GM12878 (cell line): ENCODE data around the gene PSMD3. TPM values are rescaled to one million over a fixed set of nuclear protein-coding genes. Genes with fewer than 3 reads are reported as not detected.
A peak's percentile ranks its signal among the peaks of the same experiment; 100 is the strongest.
"Not testable (repeated sequence)": the region's sequence is repeated elsewhere in the genome, so short reads cannot be mapped to it uniquely, and the experiment has no call there.

Experiments used
- ATAC-seq: fragments of 200-7000 bp; cut with Tn5 transposase; 3 replicates; pipeline ENCODE4 v1.9.1; 2020; ENCODE audit warnings: mild to moderate bottlenecking, moderate library complexity
- BruUV-seq: library from RNA; stranded (reverse); fragments of 400-500 nt; replicated peaks from 2 replicates; lab custom pipeline; 2021; lab: Mats Ljungman, UMichigan
- CTCF ChIA-PET: fragments of 300-600 bp; sonication (Branson Sonifier 250); formaldehyde crosslinking; extraction: SDS; loops from one replicate; lab custom pipeline; 2021; ENCODE audit warnings: inconsistent platforms; lab: Yijun Ruan, JAX
- POLR2A ChIA-PET: fragments of 350-600 bp; formaldehyde crosslinking; extraction: SDS; loops from one replicate; lab custom pipeline; 2021; ENCODE audit warnings: inconsistent platforms; lab: Charles Lee
- RAD21 ChIA-PET: fragments of 300-600 bp; sonication (Branson Sonifier 250); formaldehyde crosslinking; loops from one replicate; lab custom pipeline; 2023; ENCODE audit warnings: antibody characterized with exemption; ENCODE audit not compliant: unreplicated experiment; lab: Charles Lee
- SMC1A ChIA-PET: fragments of 300-600 bp; sonication (Branson Sonifier 250); formaldehyde crosslinking; loops from one replicate; lab custom pipeline; 2023; ENCODE audit not compliant: unreplicated experiment, uncharacterized antibody; lab: Charles Lee
- DNase-seq: peaks from one replicate; pipeline ENCODE4 v3.0.0-alpha.2; 2011; ENCODE audit warnings: low read depth, low spot score
- FAIRE-seq: peaks from 3 replicates; lab custom pipeline; 2011; peaks lifted over from hg19 to GRCh38; lab: Jason Lieb, UNC
- H2AFZ ChIP-seq: 2 replicates; pipeline ENCODE4 v1.6.0; 2011; ENCODE audit warnings: low read depth, low read length, control low read depth; ENCODE audit not compliant: control insufficient read depth
- H3K27ac ChIP-seq: 2 replicates; pipeline ENCODE4 v1.5.1; 2011; ENCODE audit warnings: control low read depth; ENCODE audit not compliant: control insufficient read depth, insufficient read depth
- H3K27me3 ChIP-seq, 2 experiments: replicated peaks in 1 of 2; 2 replicates each; pipeline versions ENCODE4 v1.6.0 to v1.6.1; 2011; ENCODE audit warnings: low read length in 1 of 2; ENCODE audit not compliant: control insufficient read depth in 2 of 2, insufficient read depth in 2 of 2
- H3K36me3 ChIP-seq, 2 experiments: 2 replicates each; pipeline ENCODE4 v1.5.1; 2011; ENCODE audit warnings: low read length in 1 of 2; ENCODE audit not compliant: control insufficient read depth in 2 of 2, insufficient read depth in 2 of 2
- H3K4me1 ChIP-seq: 2 replicates; pipeline ENCODE4 v1.6.1; 2011; ENCODE audit warnings: mild to moderate bottlenecking, low read length, moderate library complexity, mixed read lengths; ENCODE audit not compliant: control insufficient read depth, insufficient read depth
- H3K4me2 ChIP-seq: 2 replicates; pipeline ENCODE4 v1.6.0; 2011; ENCODE audit warnings: control low read depth; ENCODE audit not compliant: control insufficient read depth, insufficient read depth
- H3K4me3 ChIP-seq: fragments of 200-600 bp; sonication (generic); 2 replicates; pipeline ENCODE4 v1.5.1; 2016
- H3K79me2 ChIP-seq: 2 replicates; pipeline ENCODE4 v1.6.0; 2011; ENCODE audit warnings: low read length; ENCODE audit not compliant: control insufficient read depth, insufficient read depth
- H3K9ac ChIP-seq: 2 replicates; pipeline ENCODE4 v1.8.0; 2011; ENCODE audit warnings: low read length, control low read depth, mixed read lengths; ENCODE audit not compliant: control insufficient read depth, insufficient read depth
- H3K9me3 ChIP-seq: replicated peaks from 3 replicates; pipeline ENCODE4 v1.5.1; 2011; ENCODE audit warnings: mild to moderate bottlenecking, low read length; ENCODE audit not compliant: control insufficient read depth, insufficient read depth
- H4K20me1 ChIP-seq: 2 replicates; pipeline ENCODE4 v1.6.0; 2011; ENCODE audit not compliant: control insufficient read depth, insufficient read depth
- ATF7 ChIP-seq: fragments of 450-650 bp; IDR thresholded peaks from 2 replicates; pipeline ENCODE4 v1.6.1; 2016; ENCODE audit warnings: low read depth, mild to moderate bottlenecking
- BRCA1 ChIP-seq: IDR thresholded peaks from 2 replicates; pipeline ENCODE4 v1.6.1; 2011; ENCODE audit warnings: low read depth, low read length, improper control_type of control experiment
- CBX3 ChIP-seq: fragments of 200-600 bp; sonication (generic); IDR thresholded peaks from 2 replicates; pipeline ENCODE4 v1.6.1; 2016; ENCODE audit warnings: low read depth, borderline replicate concordance
- EED ChIP-seq: sonication (generic); IDR thresholded peaks from 2 replicates; pipeline ENCODE4 v1.6.1; 2016; ENCODE audit warnings: antibody characterized with exemption, low read depth
- FOXK2 ChIP-seq: fragments of 450-650 bp; IDR thresholded peaks from 2 replicates; pipeline ENCODE4 v1.6.1; 2017; ENCODE audit warnings: mild to moderate bottlenecking, moderate library complexity
- KAT2A ChIP-seq: conservative IDR thresholded peaks from 2 replicates; pipeline ENCODE4 v1.6.1; 2011; ENCODE audit warnings: low read depth, low read length; ENCODE audit not compliant: control insufficient read depth
- NFYB ChIP-seq: IDR thresholded peaks from 2 replicates; pipeline ENCODE4 v1.6.1; 2011; ENCODE audit warnings: low read depth, mild to moderate bottlenecking, low read length, improper control_type of control experiment, moderate library complexity; ENCODE audit not compliant: insufficient read depth
- NR2C1 ChIP-seq: fragments of 450-650 bp; IDR thresholded peaks from 2 replicates; pipeline ENCODE4 v1.6.1; 2017; ENCODE audit warnings: antibody characterized with exemption, mild to moderate bottlenecking, moderate library complexity
- POU2F2 ChIP-seq: IDR thresholded peaks from 3 replicates; pipeline ENCODE4 v1.6.1; 2011; ENCODE audit warnings: low read depth, mild to moderate bottlenecking, low read length, borderline replicate concordance
- STAT3 ChIP-seq: IDR thresholded peaks from 2 replicates; pipeline ENCODE4 v1.6.1; 2011; ENCODE audit warnings: low read depth, low read length, improper control_type of control experiment
- SUPT20H ChIP-seq: IDR thresholded peaks from 2 replicates; pipeline ENCODE4 v1.6.1; 2011; ENCODE audit warnings: low read depth, mild to moderate bottlenecking, low read length, moderate library complexity, borderline replicate concordance; ENCODE audit not compliant: control insufficient read depth
- TARDBP ChIP-seq: IDR thresholded peaks from 2 replicates; pipeline ENCODE4 v1.6.1; 2016; ENCODE audit warnings: borderline replicate concordance
- ZNF274 ChIP-seq: IDR thresholded peaks from one replicate; pipeline ENCODE4 v1.8.0; 2011; ENCODE audit not compliant: insufficient read length, insufficient read depth
- WGBS: methylation state at CpG from one replicate; pipeline ENCODE4 v1.1.6; 2016; ENCODE audit warnings: low lambda C conversion rate; ENCODE audit not compliant: insufficient replicate concordance, insufficient coverage; ENCODE audit errors: missing lambda C conversion rate; 5-methylcytosine and 5-hydroxymethylcytosine counted together
- in situ Hi-C: fragments of 300-500 bp; cut with MboI; formaldehyde crosslinking; loops from 9 replicates; pipeline ENCODE4 v1.14.3; 2018; ENCODE audit warnings: mixed read lengths
- intact Hi-C: fragments of 100-400 bp; cut with micrococcal nuclease; formaldehyde crosslinking; loops from one replicate; pipeline ENCODE4 v1.14.2; 2022; ENCODE audit not compliant: unreplicated experiment
- polyA plus RNA-seq, 11 experiments: library from polyadenylated mRNA; depleted of rRNA in 4 of 11; unstranded in 6 of 11; stranded (reverse) in 5 of 11; fragments of >200 nt; fragmentation: Nextera tagmentation in 4 of 11; fragmentation: Illumina TruSeq in 1 of 11; extraction: Ambion mirVana in 4 of 11; extraction: Trizol in 1 of 11; gene quantifications; 1 replicate in 1 of 11; 2 replicates in 10 of 11; pipeline versions ENCODE4 v1.2.1 to v1.2.3, GENCODE V29; 2011 to 2016; ENCODE audit warnings: inconsistent platforms in 2 of 11, missing spikeins in 2 of 11, low read depth in 1 of 11
- total RNA-seq, 4 experiments: library from RNA; depleted of rRNA in 3 of 4; stranded (reverse); fragments of >200 nt in 3 of 4; fragmentation: Illumina TruSeq in 1 of 4; extraction: Trizol in 1 of 4; gene quantifications; 2 replicates each; pipeline versions ENCODE4 v1.2.1 to v1.2.3, GENCODE V29; 2013 to 2021
- TF ChIP-seq, protein P1 (sequence below): fragments of 450-650 bp; IDR thresholded peaks from 2 replicates; pipeline ENCODE4 v1.6.1; 2016; ENCODE audit warnings: mild to moderate bottlenecking

Gene PSMD3
- total and polyA plus RNA-seq, 10 of the 15 experiments (the other 5 are each of a cell fraction or from before 2014, with no cell fraction given): 2.2 to 192 (median 129) TPM

DNA sequence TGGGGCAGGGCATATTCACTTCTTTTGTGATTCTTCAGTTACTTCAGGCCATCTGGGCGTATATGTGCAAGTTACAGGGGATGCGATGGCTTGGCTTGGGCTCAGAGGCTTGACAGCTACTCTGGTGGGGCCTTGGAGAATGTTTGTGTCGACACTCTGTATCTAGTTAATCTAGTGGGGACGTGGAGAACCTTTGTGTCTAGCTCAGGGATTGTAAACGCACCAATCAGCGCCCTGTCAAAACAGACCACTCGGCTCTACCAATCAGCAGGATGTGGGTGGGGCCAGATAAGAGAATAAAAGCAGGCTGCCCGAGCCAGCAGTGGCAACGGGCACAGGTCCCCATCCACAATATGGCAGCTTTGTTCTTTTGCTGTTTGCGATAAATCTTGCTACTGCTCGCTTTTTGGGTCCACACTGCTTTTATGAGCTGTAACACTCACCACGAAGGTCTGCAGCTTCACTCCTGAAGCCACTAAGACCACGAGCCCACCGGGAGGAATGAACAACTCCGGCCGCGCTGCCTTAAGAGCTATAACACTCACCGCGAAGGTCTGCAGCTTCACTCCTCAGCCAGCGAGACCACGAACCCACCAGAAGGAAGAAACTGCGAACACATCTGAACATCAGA lies 31.5 kb downstream of the PSMD3 start:
- H3K27ac ChIP-seq, H3K79me2 ChIP-seq, H3K27me3 ChIP-seq, FAIRE-seq, BruUV-seq, H3K4me1 ChIP-seq, H3K4me2 ChIP-seq, H3K36me3 ChIP-seq, H3K9ac ChIP-seq, H3K9me3 ChIP-seq, H3K4me3 ChIP-seq, H2AFZ ChIP-seq, DNase-seq, ATAC-seq, H4K20me1 ChIP-seq: not testable (repeated sequence)
- WGBS: 52% methylated on average over 20 of the region's 22 CpGs
- intact Hi-C loops: loop anchor here (2.0 to 5.0 kb wide), 2 partner anchors 155 to 279 kb away; no protein-coding TSS in a partner anchor
- ChIA-PET SMC1A (interaction anchor here (0.8 to 5.1 kb wide), 2 partner anchors 100 to 153 kb away, joined by 3 to 50 read pairs; no protein-coding TSS in a partner anchor), POLR2A (interaction anchor here (0.5 kb wide), 1 partner anchor 478 kb away, joined by 3 read pairs; no protein-coding TSS in a partner anchor), RAD21 (interaction anchor here (1.1 to 1.5 kb wide), 2 partner anchors 9 to 101 kb away, joined by 3 read pairs; no protein-coding TSS in a partner anchor), CTCF (interaction anchor here (0.6 to 5.9 kb wide), 10 partner anchors 15 to 281 kb away, joined by 3 to 58 read pairs (median 15); no protein-coding TSS in a partner anchor)
- in situ Hi-C loops: loop anchor here (5.0 to 25.0 kb wide), 2 partner anchors 150 to 275 kb away; partner anchors contain the start of gene CDC6
- peak; percentile 50; the same call in 1 of the 2 replicates for TF ChIP-seq NFYB

DNA sequence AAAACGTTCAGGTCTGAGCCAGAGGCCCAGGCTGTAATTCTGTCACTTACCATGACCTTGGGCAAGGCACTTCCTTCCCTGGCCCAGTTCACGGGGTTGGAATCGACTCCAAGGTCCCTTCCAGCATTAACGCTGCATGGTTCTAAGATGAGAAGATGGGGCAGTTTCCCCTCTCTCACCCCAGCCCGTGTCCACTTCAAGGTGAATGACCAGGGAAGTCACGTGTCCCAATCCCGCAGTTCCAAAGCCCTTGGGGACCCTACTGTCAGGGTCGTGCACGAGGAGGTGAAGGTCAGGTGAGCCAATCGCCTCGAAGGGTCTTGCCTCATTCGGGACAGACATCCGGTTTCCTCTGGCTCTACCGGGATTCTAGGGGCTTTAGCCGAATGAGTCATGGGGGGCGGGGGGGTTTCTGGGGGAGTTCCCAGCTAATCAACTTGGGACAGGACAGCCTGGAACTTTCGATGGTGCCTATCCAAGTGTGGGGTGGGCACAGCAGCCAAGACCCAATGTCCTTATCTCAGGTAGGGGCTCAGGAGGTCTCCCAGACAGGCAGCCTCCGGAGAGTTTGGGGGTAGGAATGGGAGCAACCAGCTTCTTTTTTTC lies 33.9 kb downstream of the PSMD3 start:
- DNase-seq: no peak
- Histone ChIP-seq H2AFZ (no peak overlapping the region), H3K79me2 (no peaks in the 10 kb centered on the region), H3K9me3 (no peaks in the 10 kb centered on the region), H3K27me3 (no peaks in the 10 kb centered on the region), H3K9ac (no peak overlapping the region), H3K36me3 (peaks cover under 1 to 4% of the 10 kb centered on the region in 2 experiments; a peak in 1 of 4 replicates), H3K4me2 (0 out of 2 replicates have a peak overlapping the region, but pooled peaks have one; percentile 10), H3K4me1 (peaks cover 8% of the 10 kb centered on the region), H3K27ac (no peak overlapping the region), H3K4me3 (no peak overlapping the region), H4K20me1 (no peaks in the 10 kb centered on the region)
- POLR2A ChIA-PET: interaction anchor here (1.2 to 1.8 kb wide), 3 partner anchors 13 to 98 kb away, joined by 3 to 4 read pairs (median 4); no protein-coding TSS in a partner anchor
- ATAC-seq: no peak
- SMC1A ChIA-PET: interaction anchor here (1.2 to 5.1 kb wide), 6 partner anchors 12 to 280 kb away, joined by 3 to 50 read pairs (median 8); no protein-coding TSS in a partner anchor
- FAIRE-seq: no peak
- 25% methylated on average over 18 of the region's 18 CpGs for WGBS
- intact Hi-C loops: loop anchor here (5.0 kb wide), 1 partner anchor 153 kb away; no protein-coding TSS in a partner anchor
- no TSS peak for BruUV-seq
- RAD21 ChIA-PET: interaction anchor here (0.7 to 5.4 kb wide), 7 partner anchors 61 to 154 kb away, joined by 3 to 52 read pairs (median 7); partner anchors contain the start of gene NR1D1
- in situ Hi-C loops: loop anchor here (5.0 to 25.0 kb wide), 2 partner anchors 148 to 273 kb away; partner anchors contain the start of gene CDC6
- CTCF ChIA-PET: interaction anchor here (0.5 to 5.9 kb wide), 18 partner anchors 13 to 280 kb away, joined by 3 to 58 read pairs (median 6); partner anchors contain the start of gene CDC6
- TF ChIP-seq FOXK2 (no peak), POU2F2 (no peak), EED (no peak), NR2C1 (no peak), TARDBP (no peak), STAT3 (no peak), ATF7 (no peak), CBX3 (no peak), SUPT20H (no peak), BRCA1 (no peak), ZNF274 (no peak), KAT2A (no peak)
- TF ChIP-seq, protein P1, sequence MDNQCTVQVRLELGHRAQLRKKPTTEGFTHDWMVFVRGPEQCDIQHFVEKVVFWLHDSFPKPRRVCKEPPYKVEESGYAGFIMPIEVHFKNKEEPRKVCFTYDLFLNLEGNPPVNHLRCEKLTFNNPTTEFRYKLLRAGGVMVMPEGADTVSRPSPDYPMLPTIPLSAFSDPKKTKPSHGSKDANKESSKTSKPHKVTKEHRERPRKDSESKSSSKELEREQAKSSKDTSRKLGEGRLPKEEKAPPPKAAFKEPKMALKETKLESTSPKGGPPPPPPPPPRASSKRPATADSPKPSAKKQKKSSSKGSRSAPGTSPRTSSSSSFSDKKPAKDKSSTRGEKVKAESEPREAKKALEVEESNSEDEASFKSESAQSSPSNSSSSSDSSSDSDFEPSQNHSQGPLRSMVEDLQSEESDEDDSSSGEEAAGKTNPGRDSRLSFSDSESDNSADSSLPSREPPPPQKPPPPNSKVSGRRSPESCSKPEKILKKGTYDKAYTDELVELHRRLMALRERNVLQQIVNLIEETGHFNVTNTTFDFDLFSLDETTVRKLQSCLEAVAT: no peak
